IPS-15b (cell line): ENCODE results near the gene CNST.

Source experiments
- H3K27me3 ChIP-seq: one replicate; pipeline ENCODE4 v1.6.1; 2013; ENCODE audit warnings: low read length; ENCODE audit not compliant: control insufficient read depth, insufficient read depth
- H3K36me3 ChIP-seq: one replicate; pipeline ENCODE4 v1.6.1; 2013; ENCODE audit warnings: low read length; ENCODE audit not compliant: control insufficient read depth, insufficient read depth
- H3K4me1 ChIP-seq: one replicate; pipeline ENCODE4 v1.6.1; 2013; ENCODE audit warnings: mild to moderate bottlenecking, low read length; ENCODE audit not compliant: control insufficient read depth, insufficient read depth
- H3K4me3 ChIP-seq: one replicate; pipeline ENCODE4 v1.5.1; 2013; ENCODE audit warnings: low read depth, low read length
- H3K9ac ChIP-seq: one replicate; pipeline ENCODE4 v1.6.1; 2013; ENCODE audit warnings: low read depth, mild to moderate bottlenecking, low read length
- H3K9me3 ChIP-seq: one replicate; pipeline ENCODE4 v1.6.1; 2013; ENCODE audit warnings: mild to moderate bottlenecking, low read length; ENCODE audit not compliant: control insufficient read depth, insufficient read depth

Gene CNST

GRCh38 chr1:246608616-246609376 lies 42.5 kb downstream of the CNST start:
- H3K4me3 ChIP-seq: no peak overlapping the region
- no peaks in the 10 kb centered on the region for H3K27me3 ChIP-seq
- H3K9ac ChIP-seq: no peak overlapping the region
- no peaks in the 10 kb centered on the region for H3K4me1 ChIP-seq
- H3K9me3 ChIP-seq: no peaks in the 10 kb centered on the region
- no peaks in the 10 kb centered on the region for H3K36me3 ChIP-seq

DNA sequence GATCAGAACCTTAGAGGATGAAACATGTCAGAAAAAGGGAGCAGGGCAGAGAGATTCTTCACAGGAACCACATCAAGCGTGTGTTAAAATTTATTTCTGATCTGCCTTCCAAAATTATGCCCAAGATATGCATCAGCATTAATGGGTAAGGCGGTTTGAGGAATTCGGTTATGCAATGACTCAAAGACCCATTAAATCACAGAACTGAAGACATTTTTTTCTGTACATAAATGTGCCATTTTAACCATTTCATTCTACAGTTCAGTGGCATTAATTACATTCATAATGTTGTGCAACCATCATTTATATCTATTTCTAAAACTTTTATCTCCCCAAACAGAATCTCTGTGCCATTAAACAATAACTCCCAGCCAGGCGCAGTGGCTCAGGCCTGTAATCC lies 43.4 kb downstream of the CNST start:
- Histone ChIP-seq H3K9me3 (no peaks in the 10 kb centered on the region), H3K36me3 (no peaks in the 10 kb centered on the region), H3K4me3 (no peak overlapping the region), H3K27me3 (no peaks in the 10 kb centered on the region), H3K4me1 (no peaks in the 10 kb centered on the region), H3K9ac (no peak overlapping the region)

DNA sequence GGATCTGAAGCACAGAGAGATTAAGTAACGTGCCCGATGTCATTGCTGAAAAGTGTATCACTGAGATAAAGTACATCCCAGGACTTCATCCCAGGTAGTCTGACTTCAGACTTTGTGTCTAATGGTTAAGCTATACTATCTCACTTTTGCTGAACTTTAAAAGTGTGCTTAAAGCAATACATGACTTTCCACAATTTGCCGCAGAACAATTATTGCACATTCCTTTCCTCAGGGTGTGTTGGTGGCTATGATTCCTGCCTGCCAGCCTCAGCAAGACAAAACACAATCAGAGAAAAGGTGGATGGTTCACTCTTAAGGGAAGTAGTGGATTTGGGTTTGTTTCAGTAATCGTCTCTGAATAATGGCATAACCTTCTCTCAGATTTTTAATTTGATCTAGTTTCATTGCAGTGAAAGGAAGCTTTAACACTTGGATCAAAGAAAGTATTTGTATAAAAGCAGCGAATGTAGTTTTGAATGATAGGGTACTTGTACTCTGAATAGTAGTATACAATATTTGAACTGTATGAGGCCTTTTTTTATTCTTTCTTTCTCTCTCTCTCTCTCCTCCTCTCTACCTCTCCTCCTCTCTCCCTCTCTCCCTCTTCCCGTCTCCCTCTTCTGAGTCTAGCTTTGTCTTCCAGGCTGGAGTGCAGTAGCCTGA lies 47.0 kb downstream of the CNST start:
- Histone ChIP-seq H3K27me3 (no peaks in the 10 kb centered on the region), H3K9ac (no peak overlapping the region), H3K4me1 (peaks cover under 1% of the 10 kb centered on the region), H3K9me3 (no peaks in the 10 kb centered on the region), H3K4me3 (no peak overlapping the region), H3K36me3 (no peaks in the 10 kb centered on the region)

DNA sequence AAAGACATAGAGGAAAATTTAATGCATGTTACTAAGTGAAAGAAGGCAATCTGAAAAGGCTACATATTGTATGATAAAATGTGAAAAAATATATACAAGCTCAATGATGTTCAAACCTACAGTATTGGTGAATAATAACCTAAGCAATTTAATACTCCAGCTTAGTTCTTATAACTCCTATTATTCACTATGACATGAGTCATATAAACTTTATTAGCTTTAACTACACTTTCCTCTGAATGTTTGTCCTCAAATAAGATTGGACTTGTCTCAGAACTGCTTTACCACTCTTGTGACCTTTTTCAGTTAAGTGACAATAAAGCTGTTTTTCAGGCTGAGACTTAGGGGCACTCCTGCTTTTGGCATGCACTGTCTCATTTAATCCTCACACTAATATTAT lies 50.9 kb downstream of the CNST start:
- Histone ChIP-seq H3K36me3 (no peaks in the 10 kb centered on the region), H3K9ac (no peak overlapping the region), H3K4me1 (peaks cover 5% of the 10 kb centered on the region)

DNA sequence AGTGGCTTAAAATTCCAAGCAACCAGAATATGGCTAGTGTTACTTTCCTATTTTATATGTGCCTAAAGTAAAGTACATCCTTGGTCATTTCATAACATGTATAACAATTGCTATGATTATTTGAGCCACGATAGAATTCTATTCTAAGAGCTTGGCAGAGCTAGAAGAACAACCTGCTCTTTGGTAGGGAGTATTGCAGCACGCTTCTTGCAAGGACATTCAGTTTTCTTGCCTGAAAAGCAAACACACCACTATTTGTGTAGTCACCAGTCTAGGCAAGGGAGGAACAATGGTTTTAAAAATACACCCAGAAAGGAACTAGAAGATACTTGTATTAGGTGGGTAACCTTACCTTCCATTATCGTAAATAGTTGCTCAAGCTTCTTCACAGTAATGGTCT lies 51.5 kb downstream of the CNST start:
- H3K27me3 ChIP-seq: no peaks in the 10 kb centered on the region
- H3K9ac ChIP-seq: no peak overlapping the region
- H3K9me3 ChIP-seq: no peaks in the 10 kb centered on the region
- H3K36me3 ChIP-seq: no peaks in the 10 kb centered on the region
- H3K4me1 ChIP-seq: peaks cover 5% of the 10 kb centered on the region
- H3K4me3 ChIP-seq: no peak overlapping the region

More for the DNA sequence above, 50.9 kb downstream of the CNST start:
- H3K27me3 ChIP-seq: no peaks in the 10 kb centered on the region
- H3K4me3 ChIP-seq: no peak overlapping the region
- no peaks in the 10 kb centered on the region for H3K9me3 ChIP-seq

DNA sequence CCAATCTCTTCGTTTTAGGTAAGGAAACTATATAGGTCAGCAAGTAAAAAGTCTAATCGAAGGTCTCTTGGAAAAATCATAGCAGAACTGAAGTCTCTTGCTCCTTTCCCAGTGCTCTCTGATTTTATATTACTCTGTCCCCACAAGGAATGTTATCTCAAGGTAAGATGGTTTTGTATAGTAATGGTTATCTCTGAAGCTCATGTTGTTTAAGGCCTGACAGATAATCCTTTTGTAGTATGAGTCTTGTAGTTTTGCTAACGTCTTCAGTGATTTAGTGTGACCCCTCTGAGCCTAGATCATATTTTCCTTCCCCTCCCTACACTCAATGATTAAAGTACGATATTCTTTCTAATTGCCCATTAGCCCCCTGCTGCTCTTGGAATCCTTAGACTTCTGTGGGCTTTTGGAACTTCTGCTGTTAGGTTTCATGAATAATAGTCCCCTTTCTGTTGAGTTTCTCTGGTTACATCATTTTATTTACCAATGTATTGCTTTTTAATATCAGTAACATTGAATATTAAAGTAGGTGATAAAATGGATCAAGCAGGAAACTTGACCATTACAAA lies 52.1 kb downstream of the CNST start:
- no peaks in the 10 kb centered on the region for H3K36me3 ChIP-seq
- H3K27me3 ChIP-seq: no peaks in the 10 kb centered on the region
- H3K9ac ChIP-seq: no peak overlapping the region
- no peak overlapping the region for H3K4me3 ChIP-seq
- no peaks in the 10 kb centered on the region for H3K9me3 ChIP-seq
- H3K4me1 ChIP-seq: peaks cover 5% of the 10 kb centered on the region

DNA sequence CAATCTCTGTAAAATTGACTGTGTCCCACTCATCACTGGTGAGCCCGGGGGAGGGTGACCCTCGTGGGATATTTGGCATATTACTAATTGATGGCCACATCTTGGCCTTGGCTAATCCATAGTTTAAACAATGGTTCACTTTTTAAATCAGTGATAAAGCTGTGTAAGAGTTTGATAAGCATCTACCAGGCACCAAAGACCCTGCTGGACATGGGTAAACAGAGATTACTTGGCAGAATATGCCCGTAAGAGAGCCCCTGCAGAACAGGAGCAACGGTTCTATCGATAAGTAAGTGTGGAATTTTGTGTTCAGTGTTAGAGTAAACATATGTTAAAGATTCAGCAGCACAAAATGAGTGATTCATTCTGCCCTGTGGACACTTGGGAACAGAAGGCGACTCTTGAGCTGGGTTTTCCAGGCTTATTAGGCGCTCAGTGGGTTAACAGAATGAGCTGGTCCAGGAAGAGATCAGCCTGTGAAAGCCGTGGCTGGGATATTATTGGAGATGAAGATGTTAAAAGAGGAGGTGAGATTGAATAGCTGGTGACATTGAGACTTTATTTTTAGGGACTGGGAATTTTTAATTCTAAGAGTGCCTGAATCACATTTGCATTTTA lies 55.9 kb downstream of the CNST start:
- Histone ChIP-seq H3K36me3 (no peaks in the 10 kb centered on the region), H3K4me3 (no peak overlapping the region), H3K9me3 (no peaks in the 10 kb centered on the region), H3K27me3 (no peaks in the 10 kb centered on the region), H3K4me1 (peaks cover 5% of the 10 kb centered on the region), H3K9ac (no peak overlapping the region)

DNA sequence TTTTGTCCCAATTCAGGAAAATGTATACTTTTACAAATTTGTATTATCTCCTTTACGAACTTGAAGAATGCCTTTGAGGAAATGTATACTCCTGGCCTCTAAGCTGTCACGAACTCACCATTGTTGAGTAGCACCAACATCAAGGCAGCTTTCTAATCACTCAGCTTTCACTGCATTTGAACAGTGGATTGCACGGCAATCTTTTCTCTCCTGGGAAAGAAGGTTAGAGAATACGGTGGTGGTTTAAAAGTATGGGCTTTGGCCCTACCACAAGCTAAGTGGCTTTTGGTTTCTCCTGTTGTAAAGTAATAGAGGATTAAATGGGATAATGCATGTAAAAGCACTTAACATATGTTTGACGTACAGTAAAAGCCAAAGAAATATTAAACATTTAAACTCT lies 57.8 kb downstream of the CNST start:
- Histone ChIP-seq H3K9me3 (no peaks in the 10 kb centered on the region), H3K9ac (no peak overlapping the region), H3K4me1 (no peaks in the 10 kb centered on the region), H3K36me3 (peaks cover 3% of the 10 kb centered on the region), H3K27me3 (no peaks in the 10 kb centered on the region), H3K4me3 (no peak overlapping the region)

- Histone ChIP-seq H3K9me3 (no peaks in the 10 kb centered on the region), H3K4me3 (no peak overlapping the region), H3K4me1 (no peaks in the 10 kb centered on the region), H3K9ac (no peak overlapping the region), H3K36me3 (peaks cover 3% of the 10 kb centered on the region), H3K27me3 (no peaks in the 10 kb centered on the region)
These were observed 62.8 kb downstream of the CNST start for GRCh38 chr1:246629030-246629429.

DNA sequence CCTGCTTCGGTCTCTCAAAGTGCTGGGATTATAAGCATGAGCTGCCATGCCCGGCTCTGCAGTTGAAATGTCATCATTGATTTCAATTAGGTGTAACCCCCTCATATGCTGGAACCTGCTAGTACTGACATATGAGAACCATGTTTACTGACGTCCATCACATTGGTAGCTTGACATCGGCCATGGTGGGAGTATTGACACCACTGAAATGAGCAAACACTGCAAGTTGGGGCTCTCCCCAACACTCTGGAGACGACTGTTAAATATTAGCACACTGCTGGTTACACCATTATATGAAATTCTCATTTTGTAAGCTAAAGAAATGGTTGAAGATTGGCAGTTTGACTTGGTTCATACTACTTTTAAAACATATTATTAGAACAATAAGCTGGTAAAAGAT lies 63.7 kb downstream of the CNST start:
- Histone ChIP-seq H3K9me3 (no peaks in the 10 kb centered on the region), H3K4me1 (no peaks in the 10 kb centered on the region), H3K27me3 (no peaks in the 10 kb centered on the region), H3K9ac (no peak overlapping the region), H3K4me3 (no peak overlapping the region), H3K36me3 (peaks cover 7% of the 10 kb centered on the region)

- H3K4me1 ChIP-seq: no peaks in the 10 kb centered on the region
- H3K9ac ChIP-seq: no peak overlapping the region
- H3K4me3 ChIP-seq: no peak overlapping the region
- peaks cover 8% of the 10 kb centered on the region for H3K36me3 ChIP-seq
- no peaks in the 10 kb centered on the region for H3K9me3 ChIP-seq
- H3K27me3 ChIP-seq: no peaks in the 10 kb centered on the region
These were observed 65.2 kb downstream of the CNST start for GRCh38 chr1:246631426-246631825.
